Cardiac muscle cell (in vitro differentiated cells and primary cell): ENCODE data around the gene MTRF1L. TPM values are rescaled to one million over a fixed set of nuclear protein-coding genes. Genes with fewer than 3 reads are reported as not detected.

Experiments
- DNase-seq, 2 donors: peaks; one replicate each; pipeline versions ENCODE4 v3.0.0 to v3.0.0-alpha.2; 2010 to 2017; ENCODE audit warnings: low read depth in 1 of 2, low spot score in 1 of 2
- H3K27ac ChIP-seq: fragments of 200-600 bp; sonication (generic); 2 replicates; pipeline ENCODE4 v1.5.1; 2016
- H3K27me3 ChIP-seq: fragments of 200-600 bp; sonication (generic); 2 replicates; pipeline ENCODE4 v1.6.0; 2016; ENCODE audit warnings: control low read depth
- H3K36me3 ChIP-seq: fragments of 200-600 bp; sonication (generic); 2 replicates; pipeline ENCODE4 v1.5.1; 2016; ENCODE audit warnings: control low read depth
- H3K4me1 ChIP-seq: fragments of 200-600 bp; sonication (generic); 2 replicates; pipeline ENCODE4 v1.8.1; 2017; ENCODE audit warnings: low read depth, mild to moderate bottlenecking, mixed run types
- H3K4me3 ChIP-seq: fragments of 200-600 bp; sonication (generic); 2 replicates; pipeline ENCODE4 v1.5.1; 2016; ENCODE audit warnings: mild to moderate bottlenecking
- H3K9me3 ChIP-seq: fragments of 200-600 bp; sonication (generic); 2 replicates; pipeline ENCODE4 v1.5.1; 2017; ENCODE audit warnings: low read depth, mild to moderate bottlenecking, control low read depth
- CTCF ChIP-seq: IDR thresholded peaks from 2 replicates; pipeline ENCODE4 v1.5.1; 2012; ENCODE audit warnings: low read depth, mild to moderate bottlenecking, low read length
- polyA plus RNA-seq: library from polyadenylated mRNA; unstranded; fragments of >200 nt; fragmentation: Nextera tagmentation; extraction: Ambion mirVana; gene quantifications from 2 replicates; pipeline ENCODE4 v1.2.1, GENCODE V29; 2016
- total RNA-seq: library from RNA; depleted of rRNA; stranded (reverse); fragments of >200 nt; gene quantifications from 2 replicates; pipeline ENCODE4 v1.2.3, GENCODE V29; 2016

The MTRF1L gene
- total and polyA plus RNA-seq, 2 experiments from 2014 or later: 20.0 to 26.0 TPM

DNA sequence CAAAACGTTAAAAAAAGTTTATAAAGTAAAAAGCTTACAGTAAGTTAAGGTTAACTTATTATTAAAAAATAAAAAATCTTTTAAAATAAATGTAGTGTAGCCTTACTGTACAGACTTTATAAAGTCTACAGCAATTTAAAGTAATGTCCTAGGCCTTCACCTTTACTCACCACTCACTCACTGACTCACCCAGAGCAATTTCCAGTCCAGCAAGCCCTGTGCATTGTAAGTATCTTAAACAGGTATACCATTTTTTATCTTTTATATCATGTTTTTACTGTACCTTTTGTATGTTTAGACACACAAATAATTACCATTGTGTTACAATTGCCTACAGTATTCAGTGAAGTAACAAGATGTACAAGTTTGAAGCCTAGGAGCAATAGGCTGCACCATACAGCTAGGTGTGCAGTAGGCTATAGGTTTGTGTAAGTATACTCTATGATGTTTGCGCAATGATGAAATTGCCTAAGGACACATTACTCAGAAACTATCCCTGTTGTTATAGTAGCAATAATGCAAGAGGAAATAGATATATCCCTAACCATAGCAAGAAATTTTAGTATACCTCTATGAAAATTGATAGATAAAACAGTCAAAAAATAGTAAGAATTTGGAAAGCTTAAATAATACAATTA is 59.1 kb downstream of the MTRF1L start:
- H3K4me3 ChIP-seq: no peak overlapping the region
- TF ChIP-seq CTCF: no peak
- no peaks in the 10 kb centered on the region for H3K27me3 ChIP-seq
- H3K9me3 ChIP-seq: no peaks in the 10 kb centered on the region
- no peak overlapping the region for H3K27ac ChIP-seq
- no peak for DNase-seq
- H3K36me3 ChIP-seq: no peaks in the 10 kb centered on the region
- H3K4me1 ChIP-seq: no peaks in the 10 kb centered on the region

DNA sequence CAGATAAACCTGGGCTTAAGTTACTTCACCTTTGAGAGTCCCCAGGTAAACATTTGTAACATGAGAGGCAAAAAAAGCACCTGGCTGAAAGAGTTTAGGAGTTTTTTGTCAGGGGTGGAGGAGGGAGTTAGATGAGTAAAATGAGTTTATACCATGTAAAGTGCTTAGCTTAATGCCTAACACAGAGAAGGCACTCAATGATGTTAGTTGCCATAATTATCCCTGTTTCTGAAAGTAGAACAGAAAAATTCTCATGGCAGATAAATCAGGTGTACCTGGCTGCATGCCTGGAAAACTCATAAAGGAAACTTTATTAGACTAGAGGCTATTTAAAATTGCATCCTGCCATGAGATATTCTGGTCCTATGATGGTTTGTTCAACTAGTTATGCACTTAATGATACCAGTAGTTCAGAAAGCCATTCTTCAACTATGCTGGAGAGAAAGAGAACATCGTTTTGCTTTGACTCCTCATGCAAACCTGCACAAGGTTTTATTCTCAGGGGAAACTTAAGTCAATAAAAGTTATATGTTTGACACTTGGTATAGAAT is 60.1 kb downstream of the MTRF1L start:
- DNase-seq: no peak
- Histone ChIP-seq H3K36me3 (no peaks in the 10 kb centered on the region), H3K9me3 (no peaks in the 10 kb centered on the region), H3K27me3 (no peaks in the 10 kb centered on the region), H3K4me3 (no peak overlapping the region), H3K27ac (no peak overlapping the region), H3K4me1 (no peaks in the 10 kb centered on the region)
- TF ChIP-seq CTCF: no peak

GRCh38 chr6:152941746-152942145 is 60.8 kb downstream of the MTRF1L start:
- H3K4me3 ChIP-seq: no peak overlapping the region
- no peak for DNase-seq
- H3K36me3 ChIP-seq: no peaks in the 10 kb centered on the region
- TF ChIP-seq CTCF: no peak
- H3K27me3 ChIP-seq: no peaks in the 10 kb centered on the region
- no peak overlapping the region for H3K27ac ChIP-seq
- no peaks in the 10 kb centered on the region for H3K4me1 ChIP-seq
- H3K9me3 ChIP-seq: no peaks in the 10 kb centered on the region

Other genes with a start within 250 kb of the MTRF1L start
- gene FBXO5, start 19.7 kb downstream of the MTRF1L start, total RNA-seq: 9.9 and 16.6 TPM in 2 replicates
- 9.6 and 30.1 TPM in 2 replicates for gene FBXO5, start 19.7 kb downstream of the MTRF1L start, polyA plus RNA-seq
- gene RGS17, start 128.6 kb upstream of the MTRF1L start, total RNA-seq: 0.15 and 0.74 TPM in 2 replicates
- 0.34 and 1.1 TPM in 2 replicates for gene RGS17, start 128.6 kb upstream of the MTRF1L start, polyA plus RNA-seq